GM21447 (cell line): ENCODE results near the gene FAM83D.
A peak's percentile ranks its signal among the peaks of the same experiment; 100 is the strongest.

Experiments
- ATAC-seq: cut with Tn5 transposase; IDR thresholded peaks from one replicate; pipeline ENCODE4 v1.9.1; 2021; ENCODE audit not compliant: unreplicated experiment

Gene FAM83D

GRCh38 chr20:38926142-38926933 lies at the start of gene FAM83D:
Gene FAM83D (plus strand): TSS chr20:38926417. CDS start chr20:38926443, 26 bp downstream.
- ATAC-seq = peak; percentile 86

GRCh38 chr20:38877483-38877882 lies 48.7 kb upstream of the FAM83D start:
- no peak for ATAC-seq

- no peak for ATAC-seq
Observed at GRCh38 chr20:38878866-38879265, 47.4 kb upstream of the FAM83D start.

GRCh38 chr20:38880952-38881735 lies 45.1 kb upstream of the FAM83D start:
- no peak for ATAC-seq

GRCh38 chr20:38881806-38882440 lies 44.3 kb upstream of the FAM83D start:
- ATAC-seq = no peak

GRCh38 chr20:38882600-38882999 lies 43.6 kb upstream of the FAM83D start:
- no peak for ATAC-seq

GRCh38 chr20:38883081-38883980 lies 42.9 kb upstream of the FAM83D start:
- ATAC-seq = no peak

- ATAC-seq = no peak
Observed at GRCh38 chr20:38883981-38884733, 42.1 kb upstream of the FAM83D start.

GRCh38 chr20:38885357-38885756 lies 40.9 kb upstream of the FAM83D start:
- ATAC-seq = no peak

- no peak for ATAC-seq
Observed at GRCh38 chr20:38888059-38888831, 38.0 kb upstream of the FAM83D start.

- no peak for ATAC-seq
Observed at GRCh38 chr20:38889050-38889449, 37.2 kb upstream of the FAM83D start.

GRCh38 chr20:38889792-38890496 lies 36.3 kb upstream of the FAM83D start:
- ATAC-seq = no peak

GRCh38 chr20:38890497-38890818 lies 35.8 kb upstream of the FAM83D start:
- no peak for ATAC-seq

- ATAC-seq = peak; percentile 58
Observed at GRCh38 chr20:38892091-38892981, 33.9 kb upstream of the FAM83D start.

GRCh38 chr20:38893056-38893564 lies 33.1 kb upstream of the FAM83D start:
- peak; percentile 6 for ATAC-seq

GRCh38 chr20:38893565-38894090 lies 32.6 kb upstream of the FAM83D start:
- peak; percentile 44 for ATAC-seq
